Natural killer cell (primary cell): ENCODE results near the gene SS18. TPM values are rescaled to one million over a fixed set of nuclear protein-coding genes. Genes with fewer than 3 reads are reported as not detected.
A peak's percentile ranks its signal among the peaks of the same experiment; 100 is the strongest.

Source experiments
- ATAC-seq, 3 donors: fragments of 150-1000 bp in 2 of 3; fragments of 200-7000 bp in 1 of 3; cut with Tn5 transposase; 1 replicate in 1 of 3; 2 replicates in 2 of 3; pipeline ENCODE4 v1.10.0; 2021; ENCODE audit warnings: mild to moderate bottlenecking in 2 of 3, moderate library complexity in 2 of 3
- DNase-seq, 2 donors: peaks; one replicate each; pipeline versions ENCODE4 v3.0.0 to v3.0.0-alpha.2; 2013 to 2021; ENCODE audit warnings: mixed read lengths in 1 of 2
- H3K27ac ChIP-seq: one replicate; pipeline ENCODE4 v1.5.1; 2013; ENCODE audit warnings: mild to moderate bottlenecking, low read length
- H3K27me3 ChIP-seq: one replicate; pipeline ENCODE4 v1.6.1; 2013; ENCODE audit warnings: low read length; ENCODE audit not compliant: control insufficient read depth, insufficient read depth
- H3K36me3 ChIP-seq: one replicate; pipeline ENCODE4 v1.6.1; 2013; ENCODE audit warnings: low read length; ENCODE audit not compliant: control insufficient read depth, insufficient read depth
- H3K4me1 ChIP-seq: one replicate; pipeline ENCODE4 v1.6.1; 2013; ENCODE audit warnings: low read length; ENCODE audit not compliant: control insufficient read depth, insufficient read depth
- H3K4me3 ChIP-seq: one replicate; pipeline ENCODE4 v1.5.1; 2013; ENCODE audit warnings: low read length
- H3K9me3 ChIP-seq: one replicate; pipeline ENCODE4 v1.6.1; 2013; ENCODE audit warnings: low read length; ENCODE audit not compliant: control insufficient read depth, insufficient read depth
- H3K27ac Mint-ChIP-seq, 2 donors: one replicate each; pipeline ENCODE4 v1.8.0; 2022; ENCODE audit warnings: mild to moderate bottlenecking in 2 of 2, mixed read lengths in 2 of 2, moderate library complexity in 1 of 2
- H3K27me3 Mint-ChIP-seq, 2 donors: one replicate each; pipeline ENCODE4 v1.8.0; 2022; ENCODE audit warnings: low read depth in 2 of 2, mixed read lengths in 2 of 2
- H3K36me3 Mint-ChIP-seq: one replicate; pipeline ENCODE4 v1.8.0; 2022; ENCODE audit warnings: mixed read lengths
- H3K4me1 Mint-ChIP-seq, 2 donors: one replicate each; pipeline ENCODE4 v1.8.0; 2022; ENCODE audit warnings: mixed read lengths in 2 of 2
- H3K4me3 Mint-ChIP-seq: one replicate; pipeline ENCODE4 v1.8.0; 2022; ENCODE audit warnings: mild to moderate bottlenecking, moderate library complexity, mixed read lengths
- H3K9me3 Mint-ChIP-seq, 2 donors: one replicate each; pipeline ENCODE4 v1.8.0; 2022; ENCODE audit warnings: mixed read lengths in 2 of 2
- CTCF ChIP-seq: fragments of 200-600 bp; IDR thresholded peaks from one replicate; pipeline ENCODE4 v1.8.0; 2022; ENCODE audit warnings: antibody characterized with exemption
- whole genome bisulfite sequencing: methylation state at CpG from one replicate; pipeline ENCODE4 v1.1.7; 2013; ENCODE audit warnings: missing lambda C conversion rate; ENCODE audit not compliant: insufficient coverage; 5-methylcytosine and 5-hydroxymethylcytosine counted together
- intact Hi-C: fragments of 100-400 bp; cut with micrococcal nuclease; formaldehyde crosslinking; loops from one replicate; pipeline ENCODE4 v1.14.2; 2022
- total RNA-seq, 4 donors: library from RNA; stranded (reverse); fragments of 120-200 nt in 1 of 4; gene quantifications; one replicate each; pipeline versions ENCODE4 v1.2.3 to v1.2.4, GENCODE V29; 2013 to 2022

The SS18 gene
- total RNA-seq, 3 donors from 2014 or later (not counting 1 experiment from before 2014, with no cell fraction given): 72.2 to 92.2 (median 77.7) TPM

DNA sequence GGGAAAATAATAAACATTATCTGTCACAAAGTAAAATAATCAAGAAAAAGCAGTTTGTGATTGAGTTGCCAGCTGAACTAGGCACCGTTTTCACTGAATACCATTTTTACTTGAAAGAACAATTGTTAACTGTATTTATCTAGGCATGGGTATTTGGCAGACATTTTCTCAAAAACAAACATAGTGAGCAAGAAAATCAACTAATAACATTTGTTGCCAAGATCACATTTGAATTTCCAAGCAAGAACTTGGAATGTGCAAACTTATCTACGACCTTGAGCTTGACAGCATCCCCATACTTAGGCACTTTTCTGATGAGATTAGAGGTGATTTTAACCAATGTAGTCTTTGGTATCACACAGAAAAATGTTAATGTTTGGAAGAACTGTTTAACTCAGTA, 16.7 kb downstream of the SS18 start:
- intact Hi-C loops: no loop called here
- Mint-ChIP-seq H3K27ac (no peak overlapping the region), H3K4me1 (peaks cover 15 to 18% of the 10 kb centered on the region in 2 donors), H3K36me3 (peaks cover 32% of the 10 kb centered on the region), H3K27me3 (no peaks in the 10 kb centered on the region), H3K4me3 (no peak overlapping the region), H3K9me3 (no peaks in the 10 kb centered on the region)
- Histone ChIP-seq H3K4me3 (no peak overlapping the region), H3K36me3 (peaks cover 51% of the 10 kb centered on the region), H3K4me1 (no peaks in the 10 kb centered on the region), H3K27me3 (no peaks in the 10 kb centered on the region), H3K27ac (no peak overlapping the region), H3K9me3 (no peaks in the 10 kb centered on the region)
- TF ChIP-seq CTCF: no peak
- DNase-seq: no peak
- no peak for ATAC-seq
- 86% methylated on average over 1 of the region's 2 CpGs for WGBS

DNA sequence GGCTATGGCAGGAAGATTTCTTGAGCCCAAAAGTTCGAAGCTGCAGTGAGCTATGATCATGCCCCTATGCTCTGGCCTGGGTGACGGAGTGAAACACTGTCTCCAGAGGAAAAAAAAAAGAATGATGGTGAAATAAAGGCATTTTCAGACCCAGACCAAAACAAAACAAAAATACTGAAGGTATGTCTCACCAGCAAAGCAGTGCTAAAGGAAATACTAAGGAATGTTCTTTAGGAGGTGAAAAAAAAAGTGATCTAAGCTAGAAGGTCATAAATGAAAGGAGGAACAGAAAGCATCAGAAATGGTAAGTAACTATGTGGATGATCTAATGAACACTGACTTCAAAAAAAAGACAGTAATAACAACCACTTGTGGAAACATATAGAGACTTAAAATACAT, 18.7 kb downstream of the SS18 start:
- Histone ChIP-seq H3K4me1 (no peaks in the 10 kb centered on the region), H3K27ac (no peak overlapping the region), H3K36me3 (peaks cover 60% of the 10 kb centered on the region), H3K9me3 (no peaks in the 10 kb centered on the region), H3K4me3 (no peak overlapping the region), H3K27me3 (no peaks in the 10 kb centered on the region)
- peaks cover 32% of the 10 kb centered on the region for H3K36me3 Mint-ChIP-seq
- DNase-seq: no peak
- peaks cover 6 to 20% of the 10 kb centered on the region in 2 donors for H3K4me1 Mint-ChIP-seq
- no peak overlapping the region for H3K4me3 Mint-ChIP-seq
- TF ChIP-seq CTCF: no peak
- ATAC-seq: no peak
- intact Hi-C loops: no loop called here
- H3K27me3 Mint-ChIP-seq: no peaks in the 10 kb centered on the region
- H3K9me3 Mint-ChIP-seq: no peaks in the 10 kb centered on the region
- H3K27ac Mint-ChIP-seq: no peak overlapping the region
- 100% methylated on average over 1 of the region's 2 CpGs for WGBS

DNA sequence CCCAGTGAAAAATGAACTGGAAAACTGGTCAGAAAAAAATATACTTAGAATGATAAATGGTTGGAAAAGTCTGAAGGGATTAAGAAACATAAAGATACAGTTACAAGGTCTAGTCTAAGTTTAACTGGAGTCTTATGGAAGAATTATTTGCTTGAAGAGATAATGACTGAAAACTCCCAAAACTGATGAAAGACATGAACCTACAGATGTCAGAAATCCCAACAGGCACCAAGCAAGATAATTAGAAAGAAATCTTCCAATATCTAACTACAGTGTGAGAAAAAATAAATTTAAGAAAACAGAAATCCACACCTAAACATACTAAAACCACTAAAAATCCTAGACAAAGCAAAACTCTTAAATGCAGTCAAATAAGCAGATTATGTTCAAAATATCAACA, 19.4 kb downstream of the SS18 start:
- no peak overlapping the region for H3K27ac ChIP-seq
- Mint-ChIP-seq H3K4me3 (no peak overlapping the region), H3K27me3 (no peaks in the 10 kb centered on the region), H3K27ac (no peak overlapping the region), H3K36me3 (peaks cover 33% of the 10 kb centered on the region), H3K4me1 (peaks cover 6 to 20% of the 10 kb centered on the region in 2 donors), H3K9me3 (no peaks in the 10 kb centered on the region)
- no peaks in the 10 kb centered on the region for H3K27me3 ChIP-seq
- intact Hi-C loops: no loop called here
- H3K36me3 ChIP-seq: peaks cover 62% of the 10 kb centered on the region
- ATAC-seq: no peak
- TF ChIP-seq CTCF: no peak
- H3K9me3 ChIP-seq: no peaks in the 10 kb centered on the region
- H3K4me3 ChIP-seq: no peak overlapping the region
- no peak for DNase-seq
- no peaks in the 10 kb centered on the region for H3K4me1 ChIP-seq

GRCh38 chr18:26059357-26059756, 31.1 kb downstream of the SS18 start:
- Mint-ChIP-seq H3K9me3 (no peaks in the 10 kb centered on the region), H3K4me1 (peaks cover 26% of the 10 kb centered on the region in 2 donors), H3K4me3 (no peak overlapping the region), H3K27ac (peak overlapping the region; percentile 28 to 67), H3K27me3 (no peaks in the 10 kb centered on the region), H3K36me3 (no peaks in the 10 kb centered on the region)
- Histone ChIP-seq H3K9me3 (no peaks in the 10 kb centered on the region), H3K36me3 (peaks cover 30% of the 10 kb centered on the region), H3K27ac (no peak overlapping the region), H3K4me1 (no peaks in the 10 kb centered on the region), H3K4me3 (no peak overlapping the region), H3K27me3 (no peaks in the 10 kb centered on the region)
- DNase-seq (no peak), ATAC-seq (no peak)
- intact Hi-C loops: no loop called here
- TF ChIP-seq CTCF: no peak
- 77% methylated on average over 2 of the region's 2 CpGs for WGBS
